ENCODE results near the gene ATG101. TPM values are rescaled to one million over a fixed set of nuclear protein-coding genes. Genes with fewer than 3 reads are reported as not detected.

Gene ATG101
- total RNA-seq, 1 donor from 2014 or later: 181 TPM

- TF ChIP-seq CTCF (IDR thresholded peaks at IDR 0.05; ENCODE audit: insufficient read depth, low read length, severe bottlenecking): no peak
- no peak overlapping the region for H3K4me3 ChIP-seq (ENCODE audit: low read depth, low read length)
- peaks cover 22% of the 10 kb centered on the region for H3K36me3 ChIP-seq (ENCODE audit: control insufficient read depth, insufficient read depth, low read length)
- DNase-seq (ENCODE audit: low read depth) (no peak), FAIRE-seq (peak; percentile 18)
- H3K27me3 ChIP-seq (ENCODE audit: control insufficient read depth, insufficient read depth, low read length): no peaks in the 10 kb centered on the region
These were observed 8.5 kb downstream of the ATG101 start for GRCh38 chr12:52078276-52078675.

GRCh38 chr12:52079576-52080402 lies 10.0 kb downstream of the ATG101 start, which contains the start of gene SMIM41:
Gene SMIM41 (plus strand): TSS chr12:52079704. CDS start chr12:52079780, 76 bp downstream.
- peaks cover 14% of the 10 kb centered on the region for H3K36me3 ChIP-seq (ENCODE audit: control insufficient read depth, insufficient read depth, low read length)
- no peak within 1 kb of the TSS for H3K4me3 ChIP-seq (ENCODE audit: low read depth, low read length)
- FAIRE-seq: no peak

GRCh38 chr12:52080403-52081251 lies 10.8 kb downstream of the ATG101 start:
- no peak for TF ChIP-seq CTCF (IDR thresholded peaks at IDR 0.05; ENCODE audit: insufficient read depth, low read length, severe bottlenecking)
- no peak for FAIRE-seq
- DNase-seq (ENCODE audit: low read depth): no peak
- Histone ChIP-seq H3K36me3 (ENCODE audit: control insufficient read depth, insufficient read depth, low read length) (peaks cover 9% of the 10 kb centered on the region), H3K27me3 (ENCODE audit: control insufficient read depth, insufficient read depth, low read length) (no peaks in the 10 kb centered on the region), H3K4me3 (ENCODE audit: low read depth, low read length) (no peak overlapping the region)

More at GRCh38 chr12:52079576-52080402, 10.0 kb downstream of the ATG101 start, which contains the start of gene SMIM41:
- TF ChIP-seq CTCF (IDR thresholded peaks at IDR 0.05; ENCODE audit: insufficient read depth, low read length, severe bottlenecking): no peak
- no peaks in the 10 kb centered on the region for H3K27me3 ChIP-seq (ENCODE audit: control insufficient read depth, insufficient read depth, low read length)
- DNase-seq (ENCODE audit: low read depth): no peak

- no peak for TF ChIP-seq CTCF (IDR thresholded peaks at IDR 0.05; ENCODE audit: insufficient read depth, low read length, severe bottlenecking)
- Histone ChIP-seq H3K27me3 (ENCODE audit: control insufficient read depth, insufficient read depth, low read length) (peaks cover 3% of the 10 kb centered on the region), H3K36me3 (ENCODE audit: control insufficient read depth, insufficient read depth, low read length) (peaks cover 8% of the 10 kb centered on the region), H3K4me3 (ENCODE audit: low read depth, low read length) (no peak overlapping the region)
- no peak for FAIRE-seq
- DNase-seq (ENCODE audit: low read depth): no peak
These were observed 11.5 kb downstream of the ATG101 start for GRCh38 chr12:52081263-52081733.

GRCh38 chr12:52082026-52082668 lies 12.4 kb downstream of the ATG101 start:
- TF ChIP-seq CTCF (IDR thresholded peaks at IDR 0.05; ENCODE audit: insufficient read depth, low read length, severe bottlenecking): no peak
- no peak overlapping the region for H3K4me3 ChIP-seq (ENCODE audit: low read depth, low read length)
- DNase-seq (ENCODE audit: low read depth): no peak
- FAIRE-seq: no peak
- peaks cover 5% of the 10 kb centered on the region for H3K27me3 ChIP-seq (ENCODE audit: control insufficient read depth, insufficient read depth, low read length)
- H3K36me3 ChIP-seq (ENCODE audit: control insufficient read depth, insufficient read depth, low read length): peaks cover 2% of the 10 kb centered on the region

All from bronchial epithelial cell (primary cell).